ENCODE data around the gene DOCK1.

DOCK1 gene

GRCh38 chr10:127500127-127500526 lies 594.9 kb downstream of the DOCK1 start:
- DNase-seq (ENCODE audit: low read depth): no peak
- no peak for TF ChIP-seq CTCF (conservative IDR thresholded peaks at IDR 0.05; ENCODE audit: low read depth, low read length)
- no peak overlapping the region for H3K4me3 ChIP-seq (ENCODE audit: low read depth, low read length)

Measured in choroid plexus epithelial cell (primary cell).